GM12874 (cell line): ENCODE results near the gene FGF12.
A peak's percentile ranks its signal among the peaks of the same experiment; 100 is the strongest.

ENCODE experiments used
- CTCF ChIP-seq: IDR thresholded peaks from 2 replicates; pipeline ENCODE4 v1.5.1; 2011; ENCODE audit warnings: low read depth, mild to moderate bottlenecking, control low read depth, low read length, moderate library complexity; ENCODE audit not compliant: insufficient read depth

FGF12 gene

GRCh38 chr3:192207239-192207638, 520.1 kb downstream of the FGF12 start:
- TF ChIP-seq CTCF = no peak

GRCh38 chr3:192194085-192194484, 533.3 kb downstream of the FGF12 start:
- no peak for TF ChIP-seq CTCF

- peak; percentile 69 for TF ChIP-seq CTCF
These were observed 539.0 kb downstream of the FGF12 start for GRCh38 chr3:192188218-192188835.

GRCh38 chr3:192187485-192188051, 539.8 kb downstream of the FGF12 start:
- no peak for TF ChIP-seq CTCF

- TF ChIP-seq CTCF = no peak
These were observed 540.8 kb downstream of the FGF12 start for GRCh38 chr3:192186498-192186897.

GRCh38 chr3:192186045-192186444, 541.3 kb downstream of the FGF12 start:
- TF ChIP-seq CTCF = no peak

GRCh38 chr3:192183109-192183508, 544.2 kb downstream of the FGF12 start:
- no peak for TF ChIP-seq CTCF
